HepG2 (cell line): ENCODE results near the gene GPX7. TPM values are rescaled to one million over a fixed set of nuclear protein-coding genes. Genes with fewer than 3 reads are reported as not detected.

ENCODE experiments used
- BORCS8-MEF2B ChIP-seq: sonication (generic); formaldehyde crosslinking; IDR thresholded peaks from 2 replicates; pipeline ENCODE4 v1.8.0; 2022; ENCODE audit warnings: mild to moderate bottlenecking, missing genetic modification reagents
- CBFB ChIP-seq: sonication (generic); formaldehyde crosslinking; IDR thresholded peaks from 2 replicates; pipeline ENCODE4 v1.4.0; 2020; ENCODE audit warnings: missing genetic modification reagents
- HES4 ChIP-seq: sonication (generic); formaldehyde crosslinking; IDR thresholded peaks from 2 replicates; pipeline ENCODE4 v1.9.0; 2021; ENCODE audit warnings: mild to moderate bottlenecking, missing genetic modification reagents, borderline replicate concordance
- HOXA9 ChIP-seq: sonication (generic); formaldehyde crosslinking; IDR thresholded peaks from 2 replicates; pipeline ENCODE4 v1.8.1; 2022; ENCODE audit warnings: missing genetic modification reagents, mild to moderate bottlenecking, moderate library complexity, borderline replicate concordance
- RBM39 ChIP-seq: fragments of 200-400 bp; formaldehyde crosslinking; IDR thresholded peaks from one replicate; pipeline ENCODE4 v1.6.1; 2018; ENCODE audit warnings: antibody characterized with exemption, mild to moderate bottlenecking, low read depth, low read length; ENCODE audit not compliant: poor library complexity, severe bottlenecking
- ZFP82 ChIP-seq: sonication (generic); formaldehyde crosslinking; IDR thresholded peaks from 2 replicates; pipeline ENCODE4 v1.5.1; 2020; ENCODE audit warnings: mild to moderate bottlenecking, missing genetic modification reagents, borderline replicate concordance
- ZNF260 ChIP-seq: sonication (generic); formaldehyde crosslinking; IDR thresholded peaks from 2 replicates; pipeline ENCODE4 v1.4.0; 2020; ENCODE audit warnings: missing genetic modification reagents, low read depth, mild to moderate bottlenecking, borderline replicate concordance
- ZNF263 ChIP-seq: sonication (generic); formaldehyde crosslinking; IDR thresholded peaks from 2 replicates; pipeline ENCODE4 v1.4.0; 2020; ENCODE audit warnings: missing genetic modification reagents
- ZNF382 ChIP-seq: sonication (generic); formaldehyde crosslinking; IDR thresholded peaks from 2 replicates; pipeline ENCODE4 v1.5.0; 2020; ENCODE audit warnings: missing genetic modification reagents, mild to moderate bottlenecking, borderline replicate concordance
- ZNF746 ChIP-seq: sonication (generic); formaldehyde crosslinking; IDR thresholded peaks from 2 replicates; pipeline ENCODE4 v1.8.0; 2022; ENCODE audit warnings: mild to moderate bottlenecking, missing genetic modification reagents
- ZSCAN20 ChIP-seq: sonication (generic); formaldehyde crosslinking; IDR thresholded peaks from 2 replicates; pipeline ENCODE4 v1.4.0; 2020; ENCODE audit warnings: missing genetic modification reagents, mild to moderate bottlenecking, borderline replicate concordance
- polyA plus RNA-seq, 8 experiments: library from polyadenylated mRNA; depleted of rRNA in 3 of 8; stranded (reverse) in 7 of 8; unstranded in 1 of 8; fragments of >200 nt; fragmentation: Illumina TruSeq in 4 of 8; extraction: Trizol in 4 of 8; gene quantifications; 2 replicates each; pipeline versions ENCODE4 v1.2.1 to v1.2.3, GENCODE V29; 2011 to 2016; ENCODE audit warnings: low read depth in 4 of 8, missing spikeins in 1 of 8, mixed read lengths in 1 of 8; ENCODE audit not compliant: insufficient read depth in 1 of 8
- total RNA-seq, 5 experiments: library from RNA; depleted of rRNA; stranded (reverse); fragments of >200 nt; fragmentation: Illumina TruSeq; extraction: Trizol; gene quantifications; 2 replicates each; pipeline ENCODE4 v1.2.3, GENCODE V29; 2016; ENCODE audit warnings: low read depth in 1 of 5
- TF ChIP-seq, protein P1 (sequence below), 2 experiments: sonication (generic) in 1 of 2; formaldehyde crosslinking in 1 of 2; IDR thresholded peaks; 2 replicates each; pipeline versions ENCODE4 v1.6.1 to v1.9.0; 2014 to 2022; ENCODE audit warnings: antibody characterized with exemption in 1 of 2, borderline replicate concordance in 1 of 2, inconsistent platforms in 1 of 2, low read depth in 1 of 2, missing genetic modification reagents in 1 of 2
- TF ChIP-seq, protein P2 (sequence below): sonication (generic); formaldehyde crosslinking; IDR thresholded peaks from 2 replicates; pipeline ENCODE4 v1.9.0; 2021; ENCODE audit warnings: missing genetic modification reagents, borderline replicate concordance

GPX7 gene
- total and polyA plus RNA-seq, 2 of the 13 experiments (the other 11 are each of a cell fraction or from before 2014, with no cell fraction given) = 14.1 to 16.2 TPM

DNA sequence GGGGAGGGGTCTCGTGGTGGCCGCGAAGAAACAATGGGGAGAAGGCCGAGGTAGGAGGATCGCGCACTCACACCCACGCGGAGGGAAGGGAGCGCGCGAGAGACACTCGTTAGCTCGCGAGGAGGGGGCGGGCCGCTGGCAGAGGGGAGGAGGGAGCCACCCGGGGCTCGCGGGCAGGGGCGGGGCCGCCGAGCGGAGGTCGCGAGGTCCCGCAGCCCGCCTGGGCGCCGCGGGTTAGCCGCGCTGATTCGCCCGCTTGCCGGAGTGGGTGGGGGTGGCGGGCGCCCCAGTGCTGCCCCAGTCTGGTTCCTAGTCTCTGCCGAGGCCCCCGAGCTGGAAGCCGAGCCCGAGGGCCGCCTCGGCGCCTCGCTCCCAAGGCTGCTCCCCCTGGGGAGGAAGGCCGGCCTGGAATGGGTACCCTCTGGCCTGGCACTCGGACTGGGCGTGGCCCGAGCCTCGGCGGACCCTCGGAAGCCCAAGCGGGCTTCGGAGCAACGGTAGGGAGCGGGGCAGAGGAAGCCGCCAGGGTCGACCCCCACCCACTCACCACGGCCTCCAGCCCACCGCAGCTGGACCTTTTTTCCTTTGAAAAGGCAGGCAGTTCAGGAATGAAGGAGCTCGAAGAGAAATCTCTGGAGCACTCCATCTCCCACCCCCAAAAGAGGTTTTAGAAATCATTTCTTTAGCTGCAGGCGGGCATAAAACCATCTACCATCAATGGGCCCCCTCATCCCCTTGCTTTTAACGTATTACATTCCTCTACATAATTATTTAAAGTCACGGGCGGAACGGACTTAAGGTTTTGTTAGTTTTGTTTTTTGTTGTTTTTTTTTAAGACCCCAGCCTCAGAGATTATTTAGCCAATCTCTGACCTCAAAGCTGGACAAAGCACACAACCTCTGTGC is 48.6 kb upstream of the GPX7 start (continued):
- TF ChIP-seq RBM39 (peak; percentile 5), ZNF746 (CRISPR knock-in tag) (0 out of 2 replicates have a peak, but pooled peaks have one; percentile 62), ZFP82 (CRISPR knock-in tag) (no peak), ZNF382 (CRISPR knock-in tag) (no peak), BORCS8-MEF2B (CRISPR knock-in tag) (peak; percentile 73; the same call in 1 of the 2 replicates), ZSCAN20 (CRISPR knock-in tag) (peak; percentile 91; the same call in 1 of the 2 replicates), HOXA9 (no peak), CBFB (CRISPR knock-in tag) (no peak), HES4 (CRISPR knock-in tag) (peak; percentile 67; the same call in 1 of the 2 replicates), ZNF263 (CRISPR knock-in tag) (peak; percentile 92), ZNF260 (CRISPR knock-in tag) (no peak)
- TF ChIP-seq, protein P1, sequence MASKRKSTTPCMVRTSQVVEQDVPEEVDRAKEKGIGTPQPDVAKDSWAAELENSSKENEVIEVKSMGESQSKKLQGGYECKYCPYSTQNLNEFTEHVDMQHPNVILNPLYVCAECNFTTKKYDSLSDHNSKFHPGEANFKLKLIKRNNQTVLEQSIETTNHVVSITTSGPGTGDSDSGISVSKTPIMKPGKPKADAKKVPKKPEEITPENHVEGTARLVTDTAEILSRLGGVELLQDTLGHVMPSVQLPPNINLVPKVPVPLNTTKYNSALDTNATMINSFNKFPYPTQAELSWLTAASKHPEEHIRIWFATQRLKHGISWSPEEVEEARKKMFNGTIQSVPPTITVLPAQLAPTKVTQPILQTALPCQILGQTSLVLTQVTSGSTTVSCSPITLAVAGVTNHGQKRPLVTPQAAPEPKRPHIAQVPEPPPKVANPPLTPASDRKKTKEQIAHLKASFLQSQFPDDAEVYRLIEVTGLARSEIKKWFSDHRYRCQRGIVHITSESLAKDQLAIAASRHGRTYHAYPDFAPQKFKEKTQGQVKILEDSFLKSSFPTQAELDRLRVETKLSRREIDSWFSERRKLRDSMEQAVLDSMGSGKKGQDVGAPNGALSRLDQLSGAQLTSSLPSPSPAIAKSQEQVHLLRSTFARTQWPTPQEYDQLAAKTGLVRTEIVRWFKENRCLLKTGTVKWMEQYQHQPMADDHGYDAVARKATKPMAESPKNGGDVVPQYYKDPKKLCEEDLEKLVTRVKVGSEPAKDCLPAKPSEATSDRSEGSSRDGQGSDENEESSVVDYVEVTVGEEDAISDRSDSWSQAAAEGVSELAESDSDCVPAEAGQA (IDR thresholded peaks at IDR 0.05; ENCODE audit: low read depth) = no peak
- TF ChIP-seq, protein P1 (CRISPR knock-in tag; IDR thresholded peaks at IDR 0.05; ENCODE audit: borderline replicate concordance) = 0 out of 2 replicates have a peak, but pooled peaks have one; percentile 40
- TF ChIP-seq, protein P2, sequence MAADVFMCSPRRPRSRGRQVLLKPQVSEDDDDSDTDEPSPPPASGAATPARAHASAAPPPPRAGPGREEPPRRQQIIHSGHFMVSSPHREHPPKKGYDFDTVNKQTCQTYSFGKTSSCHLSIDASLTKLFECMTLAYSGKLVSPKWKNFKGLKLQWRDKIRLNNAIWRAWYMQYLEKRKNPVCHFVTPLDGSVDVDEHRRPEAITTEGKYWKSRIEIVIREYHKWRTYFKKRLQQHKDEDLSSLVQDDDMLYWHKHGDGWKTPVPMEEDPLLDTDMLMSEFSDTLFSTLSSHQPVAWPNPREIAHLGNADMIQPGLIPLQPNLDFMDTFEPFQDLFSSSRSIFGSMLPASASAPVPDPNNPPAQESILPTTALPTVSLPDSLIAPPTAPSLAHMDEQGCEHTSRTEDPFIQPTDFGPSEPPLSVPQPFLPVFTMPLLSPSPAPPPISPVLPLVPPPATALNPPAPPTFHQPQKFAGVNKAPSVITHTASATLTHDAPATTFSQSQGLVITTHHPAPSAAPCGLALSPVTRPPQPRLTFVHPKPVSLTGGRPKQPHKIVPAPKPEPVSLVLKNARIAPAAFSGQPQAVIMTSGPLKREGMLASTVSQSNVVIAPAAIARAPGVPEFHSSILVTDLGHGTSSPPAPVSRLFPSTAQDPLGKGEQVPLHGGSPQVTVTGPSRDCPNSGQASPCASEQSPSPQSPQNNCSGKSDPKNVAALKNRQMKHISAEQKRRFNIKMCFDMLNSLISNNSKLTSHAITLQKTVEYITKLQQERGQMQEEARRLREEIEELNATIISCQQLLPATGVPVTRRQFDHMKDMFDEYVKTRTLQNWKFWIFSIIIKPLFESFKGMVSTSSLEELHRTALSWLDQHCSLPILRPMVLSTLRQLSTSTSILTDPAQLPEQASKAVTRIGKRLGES (CRISPR knock-in tag) = no peak
